Fibroblast of mammary gland (primary cell): ENCODE data around the gene RALGAPB.

ENCODE experiments used
- DNase-seq: peaks from one replicate; pipeline ENCODE4 v3.0.0-alpha.2; 2010; ENCODE audit warnings: low read depth
- H3K4me3 ChIP-seq: 2 replicates; pipeline ENCODE4 v1.5.1; 2011; ENCODE audit warnings: low read depth, mild to moderate bottlenecking, low read length, moderate library complexity; ENCODE audit not compliant: control insufficient read depth
- CTCF ChIP-seq: conservative IDR thresholded peaks from 2 replicates; pipeline ENCODE4 v1.5.1; 2011; ENCODE audit warnings: low read depth, low read length, inconsistent platforms; ENCODE audit not compliant: control insufficient read depth, insufficient read depth

The RALGAPB gene

GRCh38 chr20:38531021-38531420 lies 58.4 kb downstream of the RALGAPB start:
- TF ChIP-seq CTCF: no peak
- DNase-seq: no peak
- H3K4me3 ChIP-seq: no peak overlapping the region

DNA sequence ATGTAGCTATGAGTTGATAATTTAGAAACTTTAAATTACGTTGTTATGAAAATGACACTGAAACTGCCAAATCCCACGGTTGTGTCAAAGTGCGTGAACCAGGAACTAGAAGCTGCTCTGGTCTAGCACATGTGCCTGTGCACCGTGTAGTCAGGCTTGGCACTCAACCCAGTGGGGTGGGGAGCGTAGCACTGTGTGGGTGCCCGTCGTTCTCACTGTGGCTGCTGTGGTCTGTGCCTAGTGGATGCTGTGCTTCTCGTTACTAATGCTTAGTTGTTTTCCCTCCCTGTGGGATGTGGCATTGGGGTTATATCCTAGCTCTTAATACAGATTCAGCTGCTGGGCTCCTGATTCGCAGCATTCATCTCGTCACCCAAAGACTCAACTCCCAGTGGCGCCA lies 62.1 kb downstream of the RALGAPB start:
- no peak for DNase-seq
- TF ChIP-seq CTCF: no peak
- H3K4me3 ChIP-seq: no peak overlapping the region

DNA sequence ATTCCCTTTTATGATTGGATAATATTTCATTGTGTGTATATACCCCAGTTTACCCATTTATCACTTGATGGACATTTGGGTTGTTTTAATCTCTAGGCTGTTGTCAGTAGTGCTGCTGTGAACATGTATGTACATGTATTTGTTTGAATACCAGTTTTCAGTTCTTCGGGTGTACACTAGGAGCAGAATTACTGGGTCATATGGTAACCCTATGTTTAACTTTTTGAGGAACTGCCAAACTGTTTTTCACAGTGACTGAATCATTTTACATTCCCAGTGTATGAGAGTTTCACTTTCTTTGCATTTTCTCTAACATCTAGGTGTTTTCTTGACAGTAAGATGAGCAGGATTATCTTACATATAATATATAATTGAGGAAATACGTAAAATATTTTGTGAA lies 63.7 kb downstream of the RALGAPB start:
- H3K4me3 ChIP-seq: no peak overlapping the region
- DNase-seq: peak; percentile 76
- TF ChIP-seq CTCF: peak; percentile 22

- no peak for DNase-seq
- no peak for TF ChIP-seq CTCF
- H3K4me3 ChIP-seq: no peak overlapping the region
Measured at GRCh38 chr20:38537176-38537575, 64.5 kb downstream of the RALGAPB start.

DNA sequence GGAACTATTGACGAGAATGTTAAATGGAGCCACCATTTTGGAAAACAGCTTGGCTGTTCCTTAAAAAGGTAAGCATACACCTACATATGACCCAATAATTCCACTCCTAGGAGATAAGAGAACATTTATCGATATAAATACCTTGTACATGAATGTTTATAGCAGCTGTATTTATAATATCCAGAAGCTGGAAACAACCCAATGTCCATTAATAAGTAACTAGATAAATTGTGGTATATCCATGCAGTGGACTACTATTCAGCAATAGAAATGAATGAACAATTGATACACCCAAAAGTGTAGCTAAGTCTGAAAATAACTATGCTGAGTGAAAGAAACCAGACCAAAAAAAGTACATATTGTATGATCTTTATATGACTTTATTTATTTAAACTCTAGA lies 66.1 kb downstream of the RALGAPB start:
- DNase-seq: no peak
- no peak for TF ChIP-seq CTCF
- no peak overlapping the region for H3K4me3 ChIP-seq

DNA sequence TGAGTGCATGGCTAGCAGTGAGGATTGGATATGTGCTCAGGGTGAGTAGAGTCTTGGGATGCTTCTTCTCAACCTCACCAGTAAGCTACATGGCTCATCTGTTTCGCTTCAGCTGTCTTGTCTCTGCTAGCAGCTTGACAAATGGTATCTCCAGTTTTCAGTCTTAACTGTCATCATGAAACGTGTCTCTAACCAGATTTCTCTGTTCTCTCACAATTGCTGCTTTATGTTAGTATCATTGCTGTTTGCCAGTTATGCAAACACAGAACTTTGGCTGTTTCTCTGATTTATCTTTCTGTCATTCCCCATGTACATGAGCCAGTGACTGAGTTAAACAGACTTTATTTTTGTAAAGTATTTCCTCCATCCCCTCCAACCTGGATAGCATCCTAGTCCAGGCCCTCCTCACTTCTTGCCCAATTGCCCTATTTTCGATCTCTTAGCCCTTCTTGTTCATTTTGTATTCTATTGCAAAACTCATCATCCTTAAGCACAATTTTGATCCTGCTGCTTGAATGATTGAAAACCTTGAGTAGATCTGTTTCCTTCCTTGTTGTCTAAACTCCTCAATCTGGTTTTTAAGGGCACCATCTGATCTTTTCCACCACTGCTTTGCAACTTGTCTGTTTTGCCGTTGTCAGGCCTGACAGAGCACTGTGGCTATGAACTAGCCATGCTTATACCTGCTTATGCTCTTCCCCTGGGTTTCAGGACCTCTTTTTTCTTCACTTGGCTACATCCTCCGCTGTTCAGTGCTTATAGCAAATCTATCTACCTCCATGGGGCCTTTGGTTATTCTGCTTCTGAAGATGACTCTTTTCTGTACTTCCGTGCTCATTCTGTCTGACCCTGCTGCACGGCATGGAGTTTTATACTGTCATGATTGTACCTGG lies 70.6 kb downstream of the RALGAPB start:
- TF ChIP-seq CTCF: no peak
- no peak for DNase-seq

More for the DNA sequence above, 70.6 kb downstream of the RALGAPB start:
- no peak overlapping the region for H3K4me3 ChIP-seq
